ENCODE results near the gene C2orf92. TPM values are rescaled to one million over a fixed set of nuclear protein-coding genes. Genes with fewer than 3 reads are reported as not detected.

The C2orf92 gene
- total RNA-seq, 1 experiment from 2014 or later: 4.9 TPM

DNA sequence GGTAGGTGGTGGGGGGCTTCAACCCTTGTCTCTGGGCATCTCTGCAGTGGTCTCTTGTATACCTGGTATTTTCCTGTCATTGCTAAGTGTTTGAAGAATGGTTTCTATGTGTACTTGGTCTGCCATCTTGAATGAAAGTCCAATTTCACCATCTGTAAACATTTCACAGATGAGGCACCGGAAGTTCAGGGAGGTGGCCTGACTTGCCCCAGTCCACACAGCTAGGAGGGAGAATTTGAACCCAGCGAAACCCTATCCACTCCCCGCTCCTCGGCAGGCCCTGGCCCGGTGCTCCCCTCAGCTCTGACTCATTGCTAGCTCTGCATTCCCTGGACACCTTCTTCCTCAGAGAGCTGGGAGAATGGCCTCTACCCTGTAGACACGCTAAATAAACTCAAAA lies 74.4 kb downstream of the C2orf92 start:
- DNase-seq (ENCODE audit: low read depth): peak; percentile 35

DNA sequence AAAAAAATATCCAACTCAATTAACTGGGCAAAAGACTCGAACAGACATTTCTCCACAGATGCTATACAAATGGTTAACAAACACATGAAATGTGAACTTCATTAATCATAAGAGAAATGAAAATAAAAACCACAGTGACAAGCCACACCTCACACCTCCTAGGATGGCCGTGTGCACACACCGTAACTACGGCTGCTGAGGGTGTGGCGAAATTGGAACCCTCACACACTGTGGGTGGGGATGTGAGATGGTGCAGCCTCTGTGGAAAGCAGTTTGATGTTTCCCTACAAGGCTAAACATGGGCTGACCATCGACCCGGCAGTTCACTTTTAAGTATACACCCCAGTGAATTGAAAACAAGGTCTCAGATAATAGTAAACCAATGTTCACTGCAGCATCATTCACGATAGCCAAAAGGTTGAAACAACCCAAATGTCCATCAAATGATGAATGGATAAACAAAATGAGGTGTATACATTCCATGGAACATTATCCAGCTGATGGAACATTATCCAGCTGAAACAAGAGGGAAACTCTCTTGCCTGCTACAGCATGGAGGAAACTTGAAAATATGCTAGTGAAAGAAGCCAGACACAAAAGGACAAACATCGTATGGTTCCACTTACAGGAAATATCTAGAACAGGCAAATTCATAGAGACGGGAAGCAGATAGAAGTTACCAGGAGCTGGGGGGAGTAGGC lies 76.1 kb downstream of the C2orf92 start:
- DNase-seq (ENCODE audit: low read depth): no peak

DNA sequence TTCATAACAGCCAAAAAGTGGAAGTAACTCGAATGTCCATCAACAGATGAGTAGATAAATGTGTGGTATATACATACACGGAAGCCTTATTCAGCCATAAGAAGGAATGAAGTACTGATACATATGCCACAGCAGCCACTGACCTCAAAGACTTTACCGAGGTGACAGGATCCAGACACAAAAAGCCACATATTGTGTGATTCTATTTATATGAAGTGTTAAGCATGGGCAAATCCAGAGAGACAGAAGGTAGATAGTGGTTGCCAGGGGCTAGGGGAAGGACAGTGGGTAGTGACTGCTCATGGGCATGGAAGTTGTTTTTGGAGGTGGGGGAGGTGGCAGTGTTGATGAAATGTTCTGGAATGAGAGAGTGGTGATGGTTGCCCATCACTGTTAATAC lies 77.8 kb downstream of the C2orf92 start:
- DNase-seq (ENCODE audit: low read depth): no peak

DNA sequence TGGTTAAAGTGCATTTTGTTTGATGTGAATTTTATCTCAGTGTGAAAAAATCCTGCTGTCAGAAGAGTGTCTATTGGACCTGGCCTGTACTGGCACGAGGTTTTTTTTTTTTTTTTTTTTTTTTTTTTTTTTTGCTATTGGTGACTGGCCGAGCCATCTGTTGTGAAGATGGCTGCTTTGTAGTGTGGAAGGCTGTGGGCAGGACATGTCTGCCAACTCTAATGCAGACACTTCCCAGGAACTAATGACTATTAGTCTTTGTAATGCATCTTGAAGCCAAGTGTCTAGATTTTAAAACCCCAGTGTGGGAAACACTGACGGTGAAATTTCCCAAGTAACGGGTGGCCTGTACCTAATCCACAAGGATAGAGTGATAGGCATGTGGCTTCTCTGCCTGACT lies 78.2 kb downstream of the C2orf92 start:
- DNase-seq (ENCODE audit: low read depth): no peak

DNA sequence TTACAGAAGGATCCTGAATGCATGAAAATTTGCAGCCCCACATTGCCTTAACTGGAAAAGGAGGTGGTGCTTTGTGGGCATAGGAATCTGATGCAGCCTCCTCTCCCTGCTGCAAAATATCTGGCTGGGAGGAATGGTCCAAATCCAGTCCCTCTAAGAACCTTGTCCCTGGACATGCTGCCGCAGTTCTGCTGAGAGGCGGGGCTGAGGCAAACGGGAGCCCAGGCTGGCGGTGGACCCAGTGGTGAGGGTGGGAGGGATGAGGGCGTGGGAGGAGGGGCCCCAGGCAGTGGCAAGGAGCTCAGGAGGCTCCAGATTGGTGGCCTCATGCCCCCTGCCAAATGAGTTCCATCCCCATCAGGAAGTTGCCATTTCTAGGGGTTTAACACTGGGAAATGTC lies 80.1 kb downstream of the C2orf92 start:
- DNase-seq (ENCODE audit: low read depth): no peak

DNA sequence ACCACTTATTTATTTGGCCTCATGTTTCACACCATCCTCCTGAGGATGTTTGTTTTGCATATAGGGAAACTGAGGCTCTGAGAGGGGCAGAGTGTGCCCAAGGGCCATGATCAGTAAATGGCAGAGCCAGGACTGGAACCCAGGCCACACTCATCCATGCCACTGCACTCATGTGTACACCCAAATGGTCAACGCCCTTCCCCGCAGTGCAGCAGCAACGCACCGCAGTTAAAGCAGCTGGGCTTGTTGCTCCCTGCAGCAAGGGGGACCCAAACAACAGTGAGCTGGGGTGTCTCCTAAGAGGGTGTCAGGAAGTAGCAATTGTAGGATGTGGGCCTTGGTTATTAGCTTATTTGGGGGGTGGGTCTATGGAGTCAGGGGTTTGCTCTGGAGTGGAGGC lies 80.5 kb downstream of the C2orf92 start:
- DNase-seq (ENCODE audit: low read depth): no peak

DNA sequence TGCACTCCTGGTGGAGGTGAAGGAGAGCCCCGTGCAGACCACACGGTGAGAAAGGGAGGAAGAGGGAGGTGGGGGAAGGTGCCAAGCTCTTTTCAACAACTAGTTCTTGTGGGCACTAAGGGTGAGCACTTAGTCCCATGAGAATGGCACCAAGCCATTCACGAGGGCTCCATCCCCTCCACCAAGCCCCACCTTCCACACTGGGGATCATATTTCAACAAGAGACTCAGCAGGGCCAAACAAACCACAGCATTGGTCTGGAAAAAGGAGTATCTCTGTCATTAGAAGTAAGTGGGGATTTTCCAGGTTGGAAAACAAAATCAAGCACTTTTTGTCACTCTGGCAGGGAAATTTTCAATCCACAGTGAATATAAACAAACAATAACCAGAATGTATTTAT lies 82.2 kb downstream of the C2orf92 start:
- DNase-seq (ENCODE audit: low read depth): peak; percentile 39

Other genes with a start within 250 kb of the C2orf92 start
- gene ANKRD36B, start 79.8 kb upstream of the C2orf92 start, total RNA-seq (2014; rRNA removed; shearing (Covaris generic)): 6.1 and 8.6 TPM in 2 replicates
- gene COX5B, start 23.7 kb upstream of the C2orf92 start, total RNA-seq (2014; rRNA removed; shearing (Covaris generic)): 318 and 380 TPM in 2 replicates
- gene ACTR1B, start 5.7 kb upstream of the C2orf92 start, total RNA-seq (2014; rRNA removed; shearing (Covaris generic)): 20.1 and 25.8 TPM in 2 replicates
- gene ZAP70, start 43.9 kb downstream of the C2orf92 start, total RNA-seq (2014; rRNA removed; shearing (Covaris generic)): 0.33 and 0.46 TPM in 2 replicates

All from Daoy (cell line).